Measurements from ENCODE around the gene FBXO34. TPM values are rescaled to one million over a fixed set of nuclear protein-coding genes. Genes with fewer than 3 reads are reported as not detected.

The FBXO34 gene
- total RNA-seq, 4 donors from 2014 or later = 29.7 to 48.1 (median 37.3) TPM

- TF ChIP-seq POLR2A (IDR thresholded peaks at IDR 0.05) (no peak), CTCF (IDR thresholded peaks at IDR 0.05) (no peak)
- intact Hi-C loops (cut with DNase I; ENCODE audit: low total_unique reads) = no loop called here
- no peak for DNase-seq (ENCODE audit: low spot score in 2 of 2)
- no peak overlapping the region for H3K4me3 ChIP-seq (ENCODE audit: low read depth, poor library complexity, severe bottlenecking)
- 74 to 77% methylated on average over 5 of the region's 5 CpGs for WGBS, 2 donors
Observed at GRCh38 chr14:55373784-55374705, 102.8 kb downstream of the FBXO34 start.

GRCh38 chr14:55374771-55375170, 103.5 kb downstream of the FBXO34 start:
- no peak for DNase-seq (ENCODE audit: low spot score in 2 of 2)
- TF ChIP-seq POLR2A (IDR thresholded peaks at IDR 0.05) (no peak), CTCF (IDR thresholded peaks at IDR 0.05) (no peak)
- 91 to 93% methylated on average over 4 of the region's 4 CpGs for WGBS, 2 donors
- H3K4me3 ChIP-seq (ENCODE audit: low read depth, poor library complexity, severe bottlenecking) = no peak overlapping the region
- intact Hi-C loops (cut with DNase I; ENCODE audit: low total_unique reads) = no loop called here

- WGBS, 2 donors = 95 to 96% methylated on average over 5 of the region's 5 CpGs
- no peak overlapping the region for H3K4me3 ChIP-seq (ENCODE audit: low read depth, poor library complexity, severe bottlenecking)
- TF ChIP-seq CTCF (IDR thresholded peaks at IDR 0.05) (no peak), POLR2A (IDR thresholded peaks at IDR 0.05) (no peak)
- intact Hi-C loops (cut with DNase I; ENCODE audit: low total_unique reads) = no loop called here
- no peak for DNase-seq (ENCODE audit: low spot score in 2 of 2)
Observed at GRCh38 chr14:55377236-55377635, 106.0 kb downstream of the FBXO34 start.

GRCh38 chr14:55381040-55381439, 109.8 kb downstream of the FBXO34 start:
- TF ChIP-seq POLR2A (IDR thresholded peaks at IDR 0.05) = no peak
- TF ChIP-seq CTCF (IDR thresholded peaks at IDR 0.05) = no peak
- WGBS, 2 donors = 90% methylated on average over 5 of the region's 5 CpGs
- intact Hi-C loops (cut with DNase I; ENCODE audit: low total_unique reads) = no loop called here
- no peak overlapping the region for H3K4me3 ChIP-seq (ENCODE audit: low read depth, poor library complexity, severe bottlenecking)
- DNase-seq (ENCODE audit: low spot score in 2 of 2) = no peak

GRCh38 chr14:55381561-55381960, 110.3 kb downstream of the FBXO34 start:
- WGBS, 2 donors = 91 to 96% methylated on average over 2 of the region's 2 CpGs
- TF ChIP-seq CTCF (IDR thresholded peaks at IDR 0.05) (no peak), POLR2A (IDR thresholded peaks at IDR 0.05) (no peak)
- no peak overlapping the region for H3K4me3 ChIP-seq (ENCODE audit: low read depth, poor library complexity, severe bottlenecking)
- DNase-seq (ENCODE audit: low spot score in 2 of 2) = no peak
- intact Hi-C loops (cut with DNase I; ENCODE audit: low total_unique reads) = no loop called here
